ENCODE measurements around the gene UBE2L5.

UBE2L5 gene

GRCh38 chr13:30464496-30465342 is 42.4 kb downstream of the UBE2L5 start (continued):
- no peak for TF ChIP-seq ZNF274 (IDR thresholded peaks at IDR 0.05; ENCODE audit: low read length)
- no peak for TF ChIP-seq ZNF274 (tag by site-specific recombination; IDR thresholded peaks at IDR 0.05; ENCODE audit: borderline replicate concordance)
- TF ChIP-seq ZFP3 (tag by site-specific recombination; IDR thresholded peaks at IDR 0.05; ENCODE audit: low read depth) = no peak
- TF ChIP-seq KLF1 (tag by site-specific recombination; IDR thresholded peaks at IDR 0.05) = no peak
- TF ChIP-seq ZBTB1 (tag by site-specific recombination; IDR thresholded peaks at IDR 0.05) = no peak
- TF ChIP-seq WT1 (tag by site-specific recombination; IDR thresholded peaks at IDR 0.05) = no peak
- no peak for TF ChIP-seq ZNF548 (tag by site-specific recombination; IDR thresholded peaks at IDR 0.05)
- TF ChIP-seq ZNF473 (tag by site-specific recombination; IDR thresholded peaks at IDR 0.05) = no peak
- TF ChIP-seq ZEB2 (tag by site-specific recombination; IDR thresholded peaks at IDR 0.05) = no peak
- TF ChIP-seq PRDM6 (tag by site-specific recombination; IDR thresholded peaks at IDR 0.05) = no peak
- TF ChIP-seq ZBTB8A (tag by site-specific recombination; IDR thresholded peaks at IDR 0.05) = peak; percentile 62
- TF ChIP-seq ZNF501 (tag by site-specific recombination; IDR thresholded peaks at IDR 0.05) = no peak
- no peak for TF ChIP-seq ZSCAN18 (tag by site-specific recombination; IDR thresholded peaks at IDR 0.05)
- TF ChIP-seq ZNF571 (tag by site-specific recombination; IDR thresholded peaks at IDR 0.05) = no peak
- TF ChIP-seq ZBTB17 (tag by site-specific recombination; IDR thresholded peaks at IDR 0.05) = no peak
- TF ChIP-seq KLF9 (tag by site-specific recombination; IDR thresholded peaks at IDR 0.05; ENCODE audit: low read depth) = no peak; the same call in 1 of the 2 replicates
- peak; percentile 54 for TF ChIP-seq ZFHX2 (tag by site-specific recombination; conservative IDR thresholded peaks at IDR 0.05)
- TF ChIP-seq ZNF521 (tag by site-specific recombination; IDR thresholded peaks at IDR 0.05) = no peak
- TF ChIP-seq PRDM10 (tag by site-specific recombination; IDR thresholded peaks at IDR 0.05) = no peak
- TF ChIP-seq TRIM28 (IDR thresholded peaks at IDR 0.05; ENCODE audit: borderline replicate concordance, low read length) = no peak
- TF ChIP-seq ZSCAN30 (tag by site-specific recombination; IDR thresholded peaks at IDR 0.05) = peak; percentile 53; the same call in 1 of the 2 replicates
- no peak for TF ChIP-seq GLIS1 (tag by site-specific recombination; IDR thresholded peaks at IDR 0.05)
- no peak for TF ChIP-seq OVOL3 (tag by site-specific recombination; IDR thresholded peaks at IDR 0.05)
- TF ChIP-seq ZNF677 (tag by site-specific recombination; IDR thresholded peaks at IDR 0.05) = 0 out of 2 replicates have a peak, but pooled peaks have one; percentile 30
- TF ChIP-seq ZNF26 (tag by site-specific recombination; IDR thresholded peaks at IDR 0.05) = no peak
- TF ChIP-seq KLF16 (tag by site-specific recombination; IDR thresholded peaks at IDR 0.05) = no peak
- no peak for TF ChIP-seq PATZ1 (tag by site-specific recombination; IDR thresholded peaks at IDR 0.05)
- no peak for TF ChIP-seq ZNF510 (tag by site-specific recombination; IDR thresholded peaks at IDR 0.05; ENCODE audit: insufficient replicate concordance)
- no peak for TF ChIP-seq MZF1 (tag by site-specific recombination; IDR thresholded peaks at IDR 0.05; ENCODE audit: borderline replicate concordance)
- no peak for TF ChIP-seq ZNF747 (tag by site-specific recombination; IDR thresholded peaks at IDR 0.05)
- TF ChIP-seq ZNF529 (tag by site-specific recombination; IDR thresholded peaks at IDR 0.05; ENCODE audit: insufficient replicate concordance) = no peak
